ENCODE data around the gene NR2E3. TPM values are rescaled to one million over a fixed set of nuclear protein-coding genes. Genes with fewer than 3 reads are reported as not detected.

NR2E3 gene
- total and polyA plus RNA-seq, 7 donors: not detected

GRCh38 chr15:71782422-71783165 lies 27.8 kb upstream of the NR2E3 start:
- no peak for DNase-seq
- no peak for TF ChIP-seq CTCF (IDR thresholded peaks at IDR 0.05)
- Histone ChIP-seq H3K4me3 (no peak overlapping the region), H3K27me3 (ENCODE audit: insufficient read depth in 3 of 3, low read length in 2 of 3) (peaks cover 0 to 2% (median 0%) of the 10 kb centered on the region in 3 donors), H3K4me1 (peaks cover 6% of the 10 kb centered on the region), H3K9me3 (no peaks in the 10 kb centered on the region), H3K36me3 (ENCODE audit: insufficient read depth in 1 of 2, low read depth in 1 of 2) (no peaks in the 10 kb centered on the region), H3K27ac (no peak overlapping the region)
- intact Hi-C loops (cut with DNase I): loop anchor here in 1 of 2 donors (5.0 kb wide), 1 partner anchor 375 kb away; no protein-coding TSS in a partner anchor
- WGBS, 3 donors: 68 to 77% (median 71%) methylated on average over 10 of the region's 10 CpGs
- ATAC-seq: no peak

DNA sequence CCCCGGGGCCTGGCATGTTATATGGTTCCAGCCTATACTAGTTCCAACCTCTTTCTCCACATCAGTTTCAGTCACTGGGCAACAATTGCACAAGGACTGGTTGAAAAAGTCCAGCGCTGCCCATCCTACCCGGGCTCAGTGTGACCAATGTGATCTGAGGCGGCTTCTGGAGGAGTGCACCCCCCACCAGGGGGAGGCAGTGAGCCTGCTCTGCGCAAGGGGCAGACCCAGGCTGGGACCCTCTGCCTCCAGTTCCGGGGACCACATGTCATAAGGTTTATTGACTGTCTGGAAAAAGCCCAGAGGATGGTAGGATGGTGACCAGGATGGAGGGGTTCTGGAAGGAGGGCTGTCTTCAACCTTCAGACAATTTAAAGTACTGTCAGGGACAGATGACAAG lies 25.6 kb upstream of the NR2E3 start:
- H3K27ac ChIP-seq: no peak overlapping the region
- ATAC-seq (no peak), DNase-seq (no peak)
- H3K27me3 ChIP-seq (ENCODE audit: insufficient read depth in 3 of 3, low read length in 2 of 3): peaks cover 0 to 2% (median 0%) of the 10 kb centered on the region in 3 donors
- H3K4me3 ChIP-seq: no peak overlapping the region
- no peaks in the 10 kb centered on the region for H3K36me3 ChIP-seq (ENCODE audit: insufficient read depth in 1 of 2, low read depth in 1 of 2)
- intact Hi-C loops (cut with DNase I): loop anchor here in 1 of 2 donors (5.0 kb wide), 1 partner anchor 373 kb away; no protein-coding TSS in a partner anchor
- TF ChIP-seq CTCF (IDR thresholded peaks at IDR 0.05): no peak
- no peaks in the 10 kb centered on the region for H3K9me3 ChIP-seq
- peaks cover 6% of the 10 kb centered on the region for H3K4me1 ChIP-seq
- 69 to 74% (median 73%) methylated on average over 6 of the region's 6 CpGs for WGBS, 3 donors

GRCh38 chr15:71785996-71786395 lies 24.4 kb upstream of the NR2E3 start:
- no peaks in the 10 kb centered on the region for H3K4me1 ChIP-seq
- H3K4me3 ChIP-seq: no peak overlapping the region
- no peak overlapping the region for H3K27ac ChIP-seq
- H3K27me3 ChIP-seq (ENCODE audit: insufficient read depth in 3 of 3, low read length in 2 of 3): peaks cover 0 to 2% (median 0%) of the 10 kb centered on the region in 3 donors
- no peak for TF ChIP-seq CTCF (IDR thresholded peaks at IDR 0.05)
- no peaks in the 10 kb centered on the region for H3K9me3 ChIP-seq
- ATAC-seq (no peak), DNase-seq (no peak)
- no peaks in the 10 kb centered on the region for H3K36me3 ChIP-seq (ENCODE audit: insufficient read depth in 1 of 2, low read depth in 1 of 2)
- 96 to 97% (median 96%) methylated on average over 2 of the region's 2 CpGs for WGBS, 3 donors
- intact Hi-C loops (cut with DNase I): no loop called here

- no peaks in the 10 kb centered on the region for H3K9me3 ChIP-seq
- H3K4me1 ChIP-seq: no peaks in the 10 kb centered on the region
- H3K4me3 ChIP-seq: no peak overlapping the region
- no peaks in the 10 kb centered on the region for H3K36me3 ChIP-seq (ENCODE audit: insufficient read depth in 1 of 2, low read depth in 1 of 2)
- 81 to 87% (median 84%) methylated on average over 7 of the region's 7 CpGs for WGBS, 3 donors
- H3K27ac ChIP-seq: no peak overlapping the region
- intact Hi-C loops (cut with DNase I): no loop called here
- TF ChIP-seq CTCF (IDR thresholded peaks at IDR 0.05): no peak
- ATAC-seq (no peak), DNase-seq (no peak)
- no peaks in the 10 kb centered on the region for H3K27me3 ChIP-seq (ENCODE audit: insufficient read depth in 3 of 3, low read length in 2 of 3)
Observed at GRCh38 chr15:71786673-71787072, 23.7 kb upstream of the NR2E3 start.
